GM23338 (cell line): ENCODE measurements around the gene ITPRIP. TPM values are rescaled to one million over a fixed set of nuclear protein-coding genes. Genes with fewer than 3 reads are reported as not detected.

Experiments used
- ATAC-seq: fragments of 200-7000 bp; cut with Tn5 transposase; 3 replicates; pipeline ENCODE4 v1.9.1; 2020
- DNase-seq: peaks from one replicate; pipeline ENCODE4 v3.0.0-alpha.2; 2015; ENCODE audit warnings: low spot score
- H2AFZ ChIP-seq: fragments of 200-600 bp; sonication (generic); 2 replicates; pipeline ENCODE4 v1.8.0; 2016; ENCODE audit warnings: antibody characterized with exemption, mild to moderate bottlenecking, moderate library complexity
- H3F3A ChIP-seq: fragments of 200-600 bp; sonication (generic); replicated peaks from 2 replicates; pipeline ENCODE4 v1.8.0; 2017; ENCODE audit warnings: antibody characterized with exemption, mixed run types, low read depth
- H3K27ac ChIP-seq: fragments of 200-600 bp; sonication (generic); 2 replicates; pipeline ENCODE4 v1.6.1; 2016; ENCODE audit warnings: low read depth
- H3K27me3 ChIP-seq: fragments of 200-600 bp; sonication (generic); 2 replicates; pipeline ENCODE4 v1.8.0; 2016; ENCODE audit warnings: mild to moderate bottlenecking, mixed run types, moderate library complexity; ENCODE audit not compliant: insufficient read depth
- H3K36me3 ChIP-seq: fragments of 200-600 bp; sonication (generic); 2 replicates; pipeline ENCODE4 v1.8.0; 2016; ENCODE audit warnings: mild to moderate bottlenecking; ENCODE audit not compliant: insufficient read depth
- H3K4me1 ChIP-seq: fragments of 200-600 bp; sonication (generic); 2 replicates; pipeline ENCODE4 v1.8.0; 2016; ENCODE audit warnings: mild to moderate bottlenecking, moderate library complexity; ENCODE audit not compliant: insufficient read depth
- H3K4me2 ChIP-seq: fragments of 200-600 bp; sonication (generic); 2 replicates; pipeline ENCODE4 v1.7.1; 2017; ENCODE audit warnings: mixed run types
- H3K4me3 ChIP-seq: fragments of 200-600 bp; sonication (generic); 2 replicates; pipeline ENCODE4 v1.6.1; 2016; ENCODE audit warnings: mixed run types
- H3K79me2 ChIP-seq: fragments of 200-600 bp; sonication (generic); replicated peaks from 2 replicates; pipeline ENCODE4 v1.8.0; 2017; ENCODE audit warnings: mild to moderate bottlenecking; ENCODE audit not compliant: insufficient read depth
- H3K9me2 ChIP-seq: fragments of 200-600 bp; sonication (generic); 2 replicates; pipeline ENCODE4 v1.8.0; 2017; ENCODE audit not compliant: insufficient read depth
- H4K20me1 ChIP-seq: fragments of 200-600 bp; sonication (generic); replicated peaks from 2 replicates; pipeline ENCODE4 v1.8.0; 2017; ENCODE audit warnings: mild to moderate bottlenecking; ENCODE audit not compliant: insufficient read depth
- H3K27ac Mint-ChIP-seq: 2 replicates; pipeline ENCODE4 v1.8.0; 2020; ENCODE audit warnings: inconsistent platforms, mild to moderate bottlenecking, moderate library complexity, mixed read lengths
- H3K27me3 Mint-ChIP-seq: 3 replicates; pipeline ENCODE4 v1.8.0; 2022; ENCODE audit warnings: low read depth, mild to moderate bottlenecking, moderate library complexity, mixed read lengths, inconsistent platforms; ENCODE audit not compliant: insufficient read depth, poor library complexity
- H3K36me3 Mint-ChIP-seq: 3 replicates; pipeline ENCODE4 v1.8.0; 2021; ENCODE audit warnings: low read depth, mild to moderate bottlenecking, inconsistent platforms, moderate library complexity, mixed read lengths
- H3K4me1 Mint-ChIP-seq: 3 replicates; pipeline ENCODE4 v1.8.0; 2020; ENCODE audit warnings: mild to moderate bottlenecking, inconsistent platforms, mixed read lengths
- H3K4me3 Mint-ChIP-seq: 3 replicates; pipeline ENCODE4 v1.8.0; 2021; ENCODE audit warnings: moderate library complexity, mild to moderate bottlenecking, inconsistent platforms, mixed read lengths
- H3K9me3 Mint-ChIP-seq: 3 replicates; pipeline ENCODE4 v1.8.0; 2020; ENCODE audit warnings: moderate library complexity, mild to moderate bottlenecking, inconsistent platforms, mixed read lengths
- CREB1 ChIP-seq: fragments of 250-450 bp; sonication (Bioruptor Pico); IDR thresholded peaks from 2 replicates; pipeline ENCODE4 v1.5.0; 2020; ENCODE audit warnings: low read depth, mild to moderate bottlenecking, moderate library complexity
- EZH2 ChIP-seq: fragments of 200-600 bp; sonication (generic); IDR thresholded peaks from one replicate; pipeline ENCODE4 v1.8.0; 2017; ENCODE audit warnings: antibody characterized with exemption, mild to moderate bottlenecking, low read depth; ENCODE audit not compliant: unreplicated experiment
- EZH2phosphoT487 ChIP-seq: fragments of 200-600 bp; sonication (generic); IDR thresholded peaks from one replicate; pipeline ENCODE4 v1.8.1; 2018; ENCODE audit warnings: antibody characterized with exemption; ENCODE audit not compliant: unreplicated experiment
- JUNB ChIP-seq: IDR thresholded peaks from one replicate; pipeline ENCODE4 v1.6.1; 2016; ENCODE audit warnings: antibody characterized with exemption; ENCODE audit not compliant: unreplicated experiment
- NANOG ChIP-seq: IDR thresholded peaks from 2 replicates; pipeline ENCODE4 v1.6.1; 2016; ENCODE audit warnings: antibody characterized with exemption, borderline replicate concordance
- POLR2AphosphoS5 ChIP-seq: IDR thresholded peaks from 2 replicates; pipeline ENCODE4 v1.6.1; 2016; ENCODE audit warnings: antibody characterized with exemption, low read depth
- STAT1 ChIP-seq: IDR thresholded peaks from one replicate; pipeline ENCODE4 v1.6.1; 2016; ENCODE audit warnings: antibody characterized with exemption; ENCODE audit not compliant: unreplicated experiment
- ZNF114 ChIP-seq: fragments of 250-450 bp; sonication (Bioruptor Pico); IDR thresholded peaks from 2 replicates; pipeline ENCODE4 v1.5.0; 2020; ENCODE audit warnings: mild to moderate bottlenecking, moderate library complexity
- ZNF331 ChIP-seq: fragments of 250-450 bp; sonication (Bioruptor Pico); IDR thresholded peaks from 2 replicates; pipeline ENCODE4 v1.5.0; 2020; ENCODE audit warnings: low read depth, mild to moderate bottlenecking, moderate library complexity
- ZNF462 ChIP-seq: fragments of 250-450 bp; sonication (Bioruptor Pico); IDR thresholded peaks from 2 replicates; pipeline ENCODE4 v1.5.0; 2020; ENCODE audit warnings: mild to moderate bottlenecking, moderate library complexity
- polyA plus RNA-seq: library from polyadenylated mRNA; unstranded; fragments of >200 nt; fragmentation: Nextera tagmentation; extraction: Ambion mirVana; gene quantifications from 2 replicates; pipeline ENCODE4 v1.2.1, GENCODE V29; 2016
- total RNA-seq: library from RNA; depleted of rRNA; stranded (reverse); fragments of >200 nt; shearing (Covaris generic); gene quantifications from 2 replicates; pipeline ENCODE4 v1.2.3, GENCODE V29; 2014
- TF ChIP-seq, protein P1 (sequence below): IDR thresholded peaks from one replicate; pipeline ENCODE4 v1.6.1; 2018; ENCODE audit warnings: antibody characterized with exemption; ENCODE audit not compliant: unreplicated experiment
- TF ChIP-seq, protein P2 (sequence below), 2 experiments: fragments of 200-600 bp in 1 of 2; sonication (generic) in 1 of 2; conservative IDR thresholded peaks; 2 replicates each; pipeline versions ENCODE4 v1.5.1 to v1.6.1; 2016 to 2017; ENCODE audit warnings: antibody characterized with exemption in 2 of 2, low read depth in 2 of 2, mild to moderate bottlenecking in 2 of 2, moderate library complexity in 1 of 2
- TF ChIP-seq, protein P3 (sequence below): IDR thresholded peaks from 2 replicates; pipeline ENCODE4 v1.6.1; 2016; ENCODE audit warnings: antibody characterized with exemption

Gene ITPRIP
- total and polyA plus RNA-seq, 2 experiments from 2014 or later: 6.9 to 15.2 TPM

GRCh38 chr10:104334561-104334960 lies 3.7 kb downstream of the ITPRIP start:
- peaks cover 80% of the 10 kb centered on the region for H3K4me1 Mint-ChIP-seq
- no peak overlapping the region for H2AFZ ChIP-seq
- H3K27ac Mint-ChIP-seq: no peak overlapping the region
- H3K27me3 Mint-ChIP-seq: peaks cover 16% of the 10 kb centered on the region
- H3K79me2 ChIP-seq: peaks cover 79% of the 10 kb centered on the region
- peaks cover 3% of the 10 kb centered on the region; the same call in 1 of the 2 replicates for H3K27me3 ChIP-seq
- H4K20me1 ChIP-seq: peaks cover 2% of the 10 kb centered on the region; the same call in 1 of the 2 replicates
- no peaks in the 10 kb centered on the region; the same call in 2 of the 3 replicates for H3K36me3 Mint-ChIP-seq
- no peak overlapping the region for H3K4me3 Mint-ChIP-seq
- H3K9me3 Mint-ChIP-seq: no peaks in the 10 kb centered on the region
- TF ChIP-seq, protein P1, sequence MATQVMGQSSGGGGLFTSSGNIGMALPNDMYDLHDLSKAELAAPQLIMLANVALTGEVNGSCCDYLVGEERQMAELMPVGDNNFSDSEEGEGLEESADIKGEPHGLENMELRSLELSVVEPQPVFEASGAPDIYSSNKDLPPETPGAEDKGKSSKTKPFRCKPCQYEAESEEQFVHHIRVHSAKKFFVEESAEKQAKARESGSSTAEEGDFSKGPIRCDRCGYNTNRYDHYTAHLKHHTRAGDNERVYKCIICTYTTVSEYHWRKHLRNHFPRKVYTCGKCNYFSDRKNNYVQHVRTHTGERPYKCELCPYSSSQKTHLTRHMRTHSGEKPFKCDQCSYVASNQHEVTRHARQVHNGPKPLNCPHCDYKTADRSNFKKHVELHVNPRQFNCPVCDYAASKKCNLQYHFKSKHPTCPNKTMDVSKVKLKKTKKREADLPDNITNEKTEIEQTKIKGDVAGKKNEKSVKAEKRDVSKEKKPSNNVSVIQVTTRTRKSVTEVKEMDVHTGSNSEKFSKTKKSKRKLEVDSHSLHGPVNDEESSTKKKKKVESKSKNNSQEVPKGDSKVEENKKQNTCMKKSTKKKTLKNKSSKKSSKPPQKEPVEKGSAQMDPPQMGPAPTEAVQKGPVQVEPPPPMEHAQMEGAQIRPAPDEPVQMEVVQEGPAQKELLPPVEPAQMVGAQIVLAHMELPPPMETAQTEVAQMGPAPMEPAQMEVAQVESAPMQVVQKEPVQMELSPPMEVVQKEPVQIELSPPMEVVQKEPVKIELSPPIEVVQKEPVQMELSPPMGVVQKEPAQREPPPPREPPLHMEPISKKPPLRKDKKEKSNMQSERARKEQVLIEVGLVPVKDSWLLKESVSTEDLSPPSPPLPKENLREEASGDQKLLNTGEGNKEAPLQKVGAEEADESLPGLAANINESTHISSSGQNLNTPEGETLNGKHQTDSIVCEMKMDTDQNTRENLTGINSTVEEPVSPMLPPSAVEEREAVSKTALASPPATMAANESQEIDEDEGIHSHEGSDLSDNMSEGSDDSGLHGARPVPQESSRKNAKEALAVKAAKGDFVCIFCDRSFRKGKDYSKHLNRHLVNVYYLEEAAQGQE: no peak
- TF ChIP-seq STAT1 (no peak), ZNF462 (CRISPR knock-in tag) (no peak), ZNF114 (CRISPR knock-in tag) (no peak), NANOG (no peak), JUNB (no peak), EZH2 (no peak), ZNF331 (no peak), POLR2AphosphoS5 (no peak), CREB1 (CRISPR knock-in tag) (no peak), EZH2phosphoT487 (no peak)
- TF ChIP-seq, protein P2, sequence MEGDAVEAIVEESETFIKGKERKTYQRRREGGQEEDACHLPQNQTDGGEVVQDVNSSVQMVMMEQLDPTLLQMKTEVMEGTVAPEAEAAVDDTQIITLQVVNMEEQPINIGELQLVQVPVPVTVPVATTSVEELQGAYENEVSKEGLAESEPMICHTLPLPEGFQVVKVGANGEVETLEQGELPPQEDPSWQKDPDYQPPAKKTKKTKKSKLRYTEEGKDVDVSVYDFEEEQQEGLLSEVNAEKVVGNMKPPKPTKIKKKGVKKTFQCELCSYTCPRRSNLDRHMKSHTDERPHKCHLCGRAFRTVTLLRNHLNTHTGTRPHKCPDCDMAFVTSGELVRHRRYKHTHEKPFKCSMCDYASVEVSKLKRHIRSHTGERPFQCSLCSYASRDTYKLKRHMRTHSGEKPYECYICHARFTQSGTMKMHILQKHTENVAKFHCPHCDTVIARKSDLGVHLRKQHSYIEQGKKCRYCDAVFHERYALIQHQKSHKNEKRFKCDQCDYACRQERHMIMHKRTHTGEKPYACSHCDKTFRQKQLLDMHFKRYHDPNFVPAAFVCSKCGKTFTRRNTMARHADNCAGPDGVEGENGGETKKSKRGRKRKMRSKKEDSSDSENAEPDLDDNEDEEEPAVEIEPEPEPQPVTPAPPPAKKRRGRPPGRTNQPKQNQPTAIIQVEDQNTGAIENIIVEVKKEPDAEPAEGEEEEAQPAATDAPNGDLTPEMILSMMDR (conservative IDR thresholded peaks at IDR 0.05; ENCODE audit: low read depth in 2 of 2): no peak
- TF ChIP-seq, protein P3, sequence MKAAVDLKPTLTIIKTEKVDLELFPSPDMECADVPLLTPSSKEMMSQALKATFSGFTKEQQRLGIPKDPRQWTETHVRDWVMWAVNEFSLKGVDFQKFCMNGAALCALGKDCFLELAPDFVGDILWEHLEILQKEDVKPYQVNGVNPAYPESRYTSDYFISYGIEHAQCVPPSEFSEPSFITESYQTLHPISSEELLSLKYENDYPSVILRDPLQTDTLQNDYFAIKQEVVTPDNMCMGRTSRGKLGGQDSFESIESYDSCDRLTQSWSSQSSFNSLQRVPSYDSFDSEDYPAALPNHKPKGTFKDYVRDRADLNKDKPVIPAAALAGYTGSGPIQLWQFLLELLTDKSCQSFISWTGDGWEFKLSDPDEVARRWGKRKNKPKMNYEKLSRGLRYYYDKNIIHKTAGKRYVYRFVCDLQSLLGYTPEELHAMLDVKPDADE: no peak
- H3K27ac ChIP-seq: no peak overlapping the region
- H3K36me3 ChIP-seq: no peaks in the 10 kb centered on the region
- no peak overlapping the region for H3K4me3 ChIP-seq
- no peak overlapping the region for H3K4me2 ChIP-seq
- H3F3A ChIP-seq: peaks cover 13% of the 10 kb centered on the region
- H3K9me2 ChIP-seq: no peaks in the 10 kb centered on the region
- DNase-seq: no peak
- ATAC-seq: no peak
- peaks cover 83% of the 10 kb centered on the region for H3K4me1 ChIP-seq
